HG03342 (cell line): ENCODE measurements around the gene CPZ.
"Not testable (repeated sequence)": the region's sequence is repeated elsewhere in the genome, so short reads cannot be mapped to it uniquely, and the experiment has no call there.

ENCODE experiments used
- ATAC-seq: cut with Tn5 transposase; IDR thresholded peaks from one replicate; pipeline ENCODE4 v1.9.1; 2021; ENCODE audit warnings: mild to moderate bottlenecking, moderate library complexity; ENCODE audit not compliant: unreplicated experiment

CPZ gene

DNA sequence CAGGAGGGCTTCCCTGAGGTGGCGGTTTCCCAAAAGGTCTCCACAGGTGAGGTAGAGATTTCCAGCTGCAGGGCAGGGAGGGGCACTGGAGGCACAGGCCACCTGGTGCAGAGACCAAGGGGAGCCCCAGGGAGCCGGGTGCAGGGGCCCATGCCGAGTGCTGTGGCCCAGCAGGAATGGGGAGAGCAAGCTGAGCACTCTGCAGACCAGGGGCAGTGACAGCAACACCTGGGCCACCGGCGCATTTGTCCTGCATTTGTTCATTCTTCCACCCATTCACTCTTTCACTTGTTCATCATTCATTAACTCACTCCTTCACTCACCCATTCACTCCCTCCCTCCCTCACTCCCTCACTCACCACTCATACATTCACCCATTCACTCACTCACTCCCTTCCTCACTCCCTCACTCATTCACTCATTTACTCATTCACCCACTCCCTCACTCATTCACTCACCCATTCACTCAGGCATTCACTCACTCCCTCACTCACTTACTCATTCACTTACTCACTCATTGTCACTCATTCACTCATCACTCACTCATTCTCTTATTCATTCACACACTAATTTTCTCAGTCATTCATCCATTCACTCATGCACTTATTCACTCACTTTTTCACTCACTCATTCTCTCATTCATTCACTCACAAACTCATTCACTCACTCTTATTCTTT lies 16.3 kb downstream of the CPZ start:
- ATAC-seq = no peak

DNA sequence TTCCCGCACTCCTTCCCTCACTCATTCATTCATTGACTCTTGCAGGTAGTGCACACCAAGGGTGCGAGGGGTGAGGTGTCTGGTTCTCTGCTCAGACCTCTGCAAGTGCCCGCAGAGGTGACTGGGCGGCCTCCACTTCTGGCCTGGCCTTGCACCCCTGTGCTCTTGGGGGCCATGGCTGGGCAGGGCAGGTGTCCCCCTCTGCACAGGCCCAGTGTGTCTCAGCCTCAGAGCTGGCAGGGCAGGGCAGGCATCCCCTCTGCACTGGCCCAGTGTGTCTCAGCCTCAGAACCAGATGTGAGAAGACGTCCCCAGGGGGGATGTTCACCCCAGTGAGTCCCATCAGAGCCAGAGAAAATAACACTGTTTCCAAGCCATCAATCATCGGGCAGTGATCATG lies 16.8 kb downstream of the CPZ start:
- no peak for ATAC-seq

DNA sequence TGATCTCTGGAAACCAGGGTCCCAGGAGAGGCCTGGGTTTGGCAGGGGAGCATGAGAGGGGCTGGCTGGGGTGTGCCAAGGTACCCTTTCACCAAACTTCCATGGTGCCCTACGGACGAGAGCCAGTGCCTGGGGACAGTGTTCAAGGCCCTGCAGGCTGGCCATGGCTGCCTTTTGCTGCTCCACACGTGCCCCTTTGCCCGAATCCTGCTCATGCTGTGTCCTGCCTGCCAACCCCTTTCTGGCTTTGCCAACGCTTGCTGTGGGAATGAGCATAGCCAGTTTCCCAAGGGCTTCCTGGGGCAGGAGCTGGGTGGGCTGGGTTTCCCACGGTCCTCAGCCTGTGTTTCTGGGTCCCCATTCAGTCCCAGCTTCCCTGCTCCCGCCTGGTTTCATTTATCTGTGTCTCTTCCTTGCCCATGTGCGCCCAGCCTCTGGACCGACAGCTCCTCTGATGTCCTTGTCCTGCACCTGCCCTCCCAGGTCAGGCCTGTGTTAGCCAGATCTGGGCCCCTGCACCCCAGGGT lies 17.3 kb downstream of the CPZ start:
- no peak for ATAC-seq

DNA sequence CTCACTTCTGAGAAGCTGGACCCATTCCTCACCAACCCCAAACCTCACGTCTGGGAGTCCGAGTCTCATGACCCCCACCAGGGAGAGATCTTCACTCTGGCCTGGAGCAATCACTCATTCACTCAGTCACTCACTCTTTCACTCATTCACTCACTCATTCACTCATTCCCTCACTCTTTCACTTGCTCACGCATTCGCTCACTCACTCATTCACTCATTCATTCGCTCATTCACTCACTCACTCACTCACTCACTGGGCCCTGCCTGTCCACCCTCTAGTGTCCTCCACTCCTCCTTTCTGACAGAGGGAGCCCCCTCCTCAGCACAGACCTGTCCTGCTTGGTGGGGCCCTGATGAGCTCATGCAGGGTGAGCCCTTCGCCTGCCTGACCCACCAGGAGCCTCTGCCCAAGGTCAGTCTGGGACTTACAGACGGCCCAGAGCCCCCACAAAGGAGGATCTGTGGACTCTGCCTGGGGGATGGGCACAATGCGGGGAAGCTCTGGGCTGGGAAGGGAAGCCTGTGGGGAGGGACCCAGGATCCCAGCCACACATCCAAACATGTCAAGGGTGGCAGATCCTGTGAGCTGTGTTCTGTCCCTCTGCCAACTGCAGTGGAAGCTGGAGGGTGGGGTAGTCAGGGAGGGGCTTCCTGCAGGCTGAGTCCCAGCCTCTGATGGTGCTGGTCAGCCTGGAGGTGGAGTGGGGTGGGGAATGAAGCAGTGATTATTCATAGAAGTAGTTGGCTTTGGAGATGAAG lies 18.5 kb downstream of the CPZ start:
- no peak for ATAC-seq

DNA sequence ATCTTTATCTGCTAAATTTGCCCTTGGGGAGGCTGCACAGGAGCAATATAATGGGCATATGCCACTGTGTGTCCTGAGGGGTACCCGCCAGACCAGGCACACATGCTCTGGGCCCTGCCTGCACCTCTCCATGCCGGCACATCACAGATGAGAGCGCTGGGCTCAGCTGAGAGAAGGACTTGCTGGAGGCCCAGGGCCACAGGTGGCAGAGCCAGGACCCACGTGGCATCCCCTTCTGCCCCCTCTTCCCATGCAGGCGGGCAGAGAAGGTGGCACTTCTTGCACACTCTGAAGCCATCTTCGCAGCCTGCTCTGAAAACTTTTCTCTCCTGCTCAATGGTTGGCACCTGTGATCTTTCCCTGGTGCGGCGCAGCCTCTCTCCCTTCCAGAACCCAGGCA lies 20.1 kb downstream of the CPZ start:
- no peak for ATAC-seq

DNA sequence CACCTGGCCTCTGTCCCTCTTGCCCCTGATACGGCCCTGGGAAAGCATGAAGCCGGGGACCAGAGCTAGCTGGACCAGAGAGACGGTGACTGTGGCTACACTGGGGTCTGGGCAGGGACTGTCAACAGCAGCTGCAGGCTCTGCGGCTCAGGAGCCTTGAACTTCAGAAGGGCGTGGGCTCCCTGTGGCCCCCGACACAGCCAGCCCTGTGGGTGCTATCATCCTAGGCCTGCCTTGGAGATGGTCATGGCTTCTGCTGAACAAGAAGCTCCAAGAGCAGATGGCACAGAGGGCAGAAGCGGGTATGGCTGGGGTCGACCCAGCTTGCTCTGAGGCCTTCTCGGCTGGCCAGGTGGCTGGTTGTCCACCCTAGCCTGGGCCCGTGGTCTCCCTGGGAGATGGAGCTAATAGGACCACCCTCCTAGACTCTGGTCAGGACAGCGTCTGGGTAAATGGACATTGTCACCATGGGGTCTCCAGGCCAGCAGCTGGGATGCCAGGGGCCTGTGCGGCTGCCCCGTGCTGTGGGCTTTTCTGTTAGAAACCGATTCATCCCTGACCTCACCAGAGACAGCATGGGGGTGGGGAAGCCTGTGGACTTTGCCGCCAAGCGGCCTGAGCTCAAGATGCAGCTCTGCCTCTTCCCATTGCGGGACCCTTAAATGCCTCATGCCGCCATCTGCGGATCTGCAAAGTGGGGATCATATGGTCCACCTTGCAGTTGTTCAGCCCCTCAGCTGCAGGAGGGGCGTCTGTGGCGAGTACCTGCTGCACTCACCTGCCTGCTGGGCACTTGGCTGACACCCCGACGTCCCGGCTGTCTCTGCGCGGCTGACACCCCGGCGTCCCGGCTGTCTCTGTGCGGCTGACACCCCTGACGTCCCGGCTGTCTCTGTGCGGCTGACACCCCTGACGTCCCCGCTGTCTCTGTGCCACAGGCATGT lies 21.1 kb downstream of the CPZ start:
- ATAC-seq = no peak

DNA sequence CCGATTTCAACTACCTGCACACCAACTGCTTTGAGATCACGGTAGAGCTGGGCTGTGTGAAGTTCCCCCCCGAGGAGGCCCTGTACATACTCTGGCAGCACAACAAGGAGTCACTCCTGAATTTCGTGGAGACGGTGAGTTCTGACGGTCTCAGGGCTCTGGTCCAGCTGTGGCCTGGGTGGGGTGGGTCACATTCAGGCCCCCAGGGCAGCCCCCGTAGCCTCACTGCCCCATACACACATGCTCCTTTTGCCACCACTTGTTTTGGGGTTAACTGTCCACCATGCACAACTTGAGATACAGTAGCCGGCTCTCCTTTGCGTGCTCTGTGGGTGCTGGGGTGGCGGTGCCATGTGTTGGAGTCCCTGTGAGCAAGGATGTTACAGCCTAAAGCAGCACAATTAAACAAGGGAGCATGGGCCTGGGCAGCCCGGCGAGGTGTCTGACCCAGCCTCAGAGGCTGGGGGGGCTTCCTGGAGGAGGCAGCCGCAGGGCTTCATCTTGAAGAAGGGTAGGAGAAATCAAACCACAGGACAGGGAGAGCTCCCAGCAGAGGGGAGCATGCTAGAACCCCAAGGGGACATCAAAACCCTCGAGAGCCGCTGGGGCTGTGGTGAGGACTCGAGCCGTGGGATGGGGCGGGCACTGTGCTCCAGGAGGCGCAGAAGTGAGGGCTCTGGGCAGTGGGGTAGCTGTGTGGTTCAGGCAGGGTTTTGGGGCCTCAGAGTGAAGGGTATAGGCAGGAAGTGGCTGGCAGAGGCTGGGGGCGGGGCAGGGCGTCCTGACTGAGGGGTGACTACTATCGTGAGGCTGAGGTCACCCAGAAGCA lies 22.0 kb downstream of the CPZ start:
- no peak for ATAC-seq

DNA sequence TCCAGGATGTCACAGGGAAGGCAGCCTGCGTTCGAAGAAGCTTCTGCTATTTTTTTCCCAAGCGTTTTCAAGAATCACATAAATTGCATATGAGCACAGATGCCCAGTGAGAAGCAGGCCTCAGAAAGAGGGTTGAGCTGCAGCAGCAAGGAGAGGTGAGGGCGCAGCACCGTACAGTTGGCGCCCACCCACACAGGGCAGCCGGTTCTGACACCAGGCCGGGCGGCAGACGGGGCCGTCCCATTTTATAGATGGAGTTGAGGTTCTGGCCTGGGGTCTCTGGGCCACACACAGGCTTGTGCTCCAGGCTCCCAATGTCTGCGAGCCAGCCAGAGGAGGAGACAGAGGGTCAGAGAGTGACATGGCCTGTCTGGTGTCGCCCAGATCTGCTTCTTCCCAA lies 22.8 kb downstream of the CPZ start:
- ATAC-seq = no peak

DNA sequence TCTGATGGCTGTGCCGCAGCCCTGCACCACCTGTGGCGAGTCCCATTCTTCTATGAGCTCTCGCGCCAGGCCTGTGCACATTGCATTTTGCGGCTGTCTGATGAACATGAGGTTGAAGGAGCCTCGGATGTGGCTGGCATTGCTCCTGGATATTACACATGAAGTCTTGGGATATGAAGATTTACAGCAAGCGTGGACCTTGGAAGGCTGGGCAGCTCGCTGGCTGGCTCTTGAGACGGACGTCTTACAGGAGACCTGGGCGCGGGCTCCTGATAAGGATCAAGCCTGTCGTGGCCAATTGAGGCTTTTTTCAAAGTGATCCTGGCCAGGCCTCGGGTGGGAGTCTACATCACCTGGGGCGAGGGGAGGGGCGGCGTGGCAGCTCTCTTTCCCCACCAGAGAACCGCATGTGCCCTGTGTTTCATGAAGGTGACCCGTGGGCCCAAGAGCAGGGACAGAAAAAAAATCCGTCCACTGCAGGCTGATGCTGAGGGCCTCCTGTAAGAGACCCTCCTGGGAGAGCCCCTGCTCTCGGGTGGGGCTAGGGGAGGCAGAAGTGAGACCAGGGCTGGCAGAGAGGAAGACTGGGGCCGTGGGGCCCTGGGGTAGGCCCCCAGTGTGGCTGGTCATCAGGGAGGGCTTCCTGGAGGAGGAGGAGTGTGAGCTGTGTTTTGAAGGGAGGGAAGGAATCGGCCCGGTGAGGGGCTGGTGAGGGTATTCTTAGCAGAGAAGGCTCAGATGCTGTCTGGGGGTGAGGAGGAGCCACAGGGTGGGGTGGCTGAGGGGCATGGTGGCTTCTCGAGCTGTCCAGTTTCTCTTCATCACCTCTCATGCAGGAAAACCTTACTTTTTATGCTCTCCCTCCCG lies 23.6 kb downstream of the CPZ start:
- ATAC-seq = no peak

DNA sequence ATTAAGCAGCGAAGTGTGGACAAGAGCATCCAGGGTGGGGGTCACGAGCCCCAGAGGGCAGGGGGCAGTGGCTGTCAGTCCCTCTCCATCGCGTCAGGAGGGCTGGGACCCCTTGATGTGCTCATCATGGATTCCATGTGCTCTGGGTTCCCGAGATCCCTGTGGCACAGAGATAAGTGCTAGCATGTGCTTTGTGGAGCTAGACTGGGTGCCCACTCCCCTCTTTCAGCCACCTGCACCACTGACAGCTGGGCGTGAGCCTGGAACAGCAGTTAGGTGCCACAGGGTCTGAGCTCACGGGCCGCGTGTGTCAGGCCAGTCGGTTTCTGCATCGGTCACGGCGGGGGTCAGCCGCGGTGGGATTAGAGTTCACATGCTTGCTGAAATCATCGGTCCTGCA lies 24.3 kb downstream of the CPZ start:
- no peak for ATAC-seq

DNA sequence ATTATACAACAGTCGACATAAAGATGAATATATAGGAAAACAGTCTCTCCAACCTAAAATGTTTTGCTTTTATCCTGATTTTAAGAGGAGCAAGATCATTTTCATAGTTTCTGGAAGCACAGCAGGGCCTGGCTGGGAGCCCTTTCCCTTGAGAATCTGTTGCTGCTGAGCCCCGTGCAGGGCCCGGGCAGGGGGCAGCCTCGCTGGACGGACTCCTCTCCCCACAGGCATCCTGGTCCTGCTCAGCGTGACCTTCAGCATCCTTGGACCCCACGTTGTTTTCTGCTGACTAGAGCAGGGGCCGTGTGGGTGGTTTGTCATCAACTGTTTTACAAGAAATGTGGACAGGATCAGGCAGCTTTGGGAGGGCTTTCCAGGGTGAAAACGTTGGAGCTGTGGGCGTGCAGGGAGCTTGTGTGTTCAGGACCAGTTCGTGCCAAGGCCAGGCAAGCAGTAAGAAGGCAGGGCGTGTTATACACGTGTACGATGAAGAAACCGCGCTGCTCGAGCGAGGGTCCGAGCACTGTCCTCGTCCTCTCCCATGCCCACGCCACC lies 25.0 kb downstream of the CPZ start:
- no peak for ATAC-seq

DNA sequence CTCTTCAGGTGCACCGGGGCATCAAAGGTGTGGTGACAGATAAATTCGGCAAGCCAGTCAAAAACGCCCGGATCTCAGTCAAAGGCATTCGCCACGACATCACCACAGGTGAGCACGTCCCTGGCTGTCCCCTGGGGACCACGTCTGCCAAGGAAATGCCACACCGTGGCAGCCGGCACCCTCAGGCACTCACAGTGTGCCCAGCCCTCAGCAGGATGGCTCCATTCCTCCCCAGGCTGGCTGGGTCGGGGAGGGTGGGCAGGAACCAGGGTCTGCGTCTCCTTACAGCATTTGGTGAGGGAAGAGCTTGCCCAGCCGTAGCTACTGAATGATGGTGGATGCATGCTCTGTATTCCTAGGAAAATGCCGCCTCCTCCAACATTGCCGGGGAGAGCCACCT lies 25.9 kb downstream of the CPZ start:
- ATAC-seq = no peak

DNA sequence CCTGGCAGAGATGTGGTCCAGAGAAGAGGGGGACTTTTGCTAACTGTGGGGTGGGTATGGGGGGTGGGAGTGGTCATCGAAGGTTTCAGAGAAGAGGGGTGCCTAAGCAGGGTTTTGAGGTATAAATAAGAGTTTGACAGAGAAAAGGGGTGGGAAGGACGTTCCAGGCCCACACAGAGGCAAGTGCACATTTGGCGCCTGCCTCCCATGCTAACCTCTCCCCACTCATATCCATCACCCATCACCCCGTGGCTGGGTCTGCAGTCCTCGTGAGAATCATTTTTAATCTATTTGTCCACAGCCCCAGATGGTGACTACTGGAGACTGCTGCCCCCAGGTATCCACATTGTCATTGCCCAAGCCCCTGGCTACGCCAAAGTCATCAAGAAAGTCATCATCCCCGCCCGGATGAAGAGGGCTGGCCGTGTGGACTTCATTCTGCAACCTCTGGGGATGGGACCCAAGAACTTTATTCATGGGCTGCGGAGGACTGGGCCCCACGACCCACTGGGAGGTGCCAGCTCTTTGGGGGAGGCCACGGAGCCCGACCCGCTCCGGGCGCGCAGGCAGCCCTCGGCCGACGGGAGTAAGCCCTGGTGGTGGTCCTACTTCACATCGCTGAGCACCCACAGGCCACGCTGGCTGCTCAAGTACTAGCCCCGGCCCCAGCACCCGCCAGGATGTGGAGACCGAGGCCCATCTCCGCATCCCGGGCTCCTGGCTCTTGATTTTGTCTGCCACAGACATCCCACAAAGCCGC lies 26.6 kb downstream of the CPZ start:
- ATAC-seq = no peak

DNA sequence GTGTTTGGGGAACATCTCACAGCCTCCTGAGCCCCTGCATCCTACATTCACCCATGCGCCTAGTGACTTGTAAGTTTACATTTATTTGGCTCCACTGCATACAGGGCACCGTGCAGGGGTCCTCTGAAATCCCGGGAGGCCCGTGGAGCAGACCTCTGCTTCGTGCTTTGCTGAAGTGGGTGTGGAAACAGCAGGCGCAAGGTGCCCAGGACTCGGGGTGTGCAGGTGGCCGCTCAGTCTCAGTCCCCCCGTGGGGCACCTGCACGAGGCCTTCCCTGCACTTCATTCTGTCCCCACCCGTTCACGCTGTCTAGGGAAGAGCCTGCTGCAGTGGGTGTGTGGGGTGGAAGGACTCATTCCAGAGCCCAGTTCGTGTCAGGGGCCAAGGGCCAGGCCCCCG lies 28.6 kb downstream of the CPZ start:
- not testable (repeated sequence) for ATAC-seq

DNA sequence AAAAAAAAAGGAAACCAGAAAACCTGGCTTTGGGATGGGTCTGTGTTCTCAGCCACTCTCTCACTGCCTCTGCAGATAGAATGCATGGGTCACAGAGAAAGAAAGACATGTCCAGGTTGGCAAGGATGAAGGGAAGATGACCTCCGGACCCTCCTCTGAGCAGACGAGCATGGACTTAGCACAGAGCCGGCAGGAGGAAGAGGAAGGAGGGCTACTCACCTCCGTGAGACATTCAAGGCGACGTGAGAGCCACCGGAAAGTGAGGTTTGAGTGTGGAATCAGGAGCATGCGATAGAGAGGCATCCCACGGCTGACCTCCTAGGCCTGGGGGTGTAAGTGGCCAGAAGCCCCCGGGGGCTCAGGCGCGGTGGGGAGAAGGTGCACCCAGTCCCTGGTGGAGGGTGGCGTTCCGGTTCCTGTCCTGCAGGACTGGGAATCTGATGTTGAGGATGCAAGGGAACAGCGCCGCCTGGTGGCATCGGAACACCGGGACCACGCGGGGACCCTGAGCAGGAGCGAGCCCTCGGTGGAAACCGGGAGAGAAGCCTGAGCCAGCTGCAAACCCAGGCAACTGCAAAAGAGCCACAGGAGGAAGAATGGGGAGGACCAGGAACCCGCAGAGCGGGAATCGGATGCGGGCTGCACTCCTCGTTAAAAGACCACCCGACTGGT lies 32.2 kb downstream of the CPZ start:
- not testable (repeated sequence) for ATAC-seq

DNA sequence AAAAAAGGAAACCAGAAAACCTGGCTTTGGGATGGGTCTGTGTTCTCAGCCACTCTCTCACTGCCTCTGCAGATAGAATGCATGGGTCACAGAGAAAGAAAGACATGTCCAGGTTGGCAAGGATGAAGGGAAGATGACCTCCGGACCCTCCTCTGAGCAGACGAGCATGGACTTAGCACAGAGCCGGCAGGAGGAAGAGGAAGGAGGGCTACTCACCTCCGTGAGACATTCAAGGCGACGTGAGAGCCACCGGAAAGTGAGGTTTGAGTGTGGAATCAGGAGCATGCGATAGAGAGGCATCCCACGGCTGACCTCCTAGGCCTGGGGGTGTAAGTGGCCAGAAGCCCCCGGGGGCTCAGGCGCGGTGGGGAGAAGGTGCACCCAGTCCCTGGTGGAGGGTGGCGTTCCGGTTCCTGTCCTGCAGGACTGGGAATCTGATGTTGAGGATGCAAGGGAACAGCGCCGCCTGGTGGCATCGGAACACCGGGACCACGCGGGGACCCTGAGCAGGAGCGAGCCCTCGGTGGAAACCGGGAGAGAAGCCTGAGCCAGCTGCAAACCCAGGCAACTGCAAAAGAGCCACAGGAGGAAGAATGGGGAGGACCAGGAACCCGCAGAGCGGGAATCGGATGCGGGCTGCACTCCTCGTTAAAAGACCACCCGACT lies 37.8 kb downstream of the CPZ start:
- not testable (repeated sequence) for ATAC-seq

DNA sequence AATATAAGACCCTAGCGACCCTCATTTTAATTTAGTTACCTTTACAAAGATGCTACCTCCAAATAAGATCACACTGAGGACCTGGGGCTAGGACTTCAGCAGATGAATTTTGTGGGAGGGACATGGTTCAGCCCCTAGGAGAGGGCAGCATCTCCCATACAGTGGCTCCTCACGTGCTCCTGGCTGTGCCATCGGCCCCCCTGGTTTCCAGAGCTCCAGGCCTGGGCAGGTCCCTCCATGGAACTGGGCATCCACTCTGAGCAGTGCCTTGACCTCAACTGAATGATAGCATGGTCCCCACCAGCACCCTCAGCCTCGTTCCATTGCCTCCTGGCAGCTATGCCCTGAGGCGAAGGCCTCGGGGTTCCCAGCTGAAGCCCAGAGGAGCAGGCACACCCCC lies 39.3 kb downstream of the CPZ start:
- ATAC-seq = not testable (repeated sequence)
